Measurements from ENCODE around the gene VPS52. TPM values are rescaled to one million over a fixed set of nuclear protein-coding genes. Genes with fewer than 3 reads are reported as not detected.

The VPS52 gene
- total and polyA plus RNA-seq, 9 of the 15 experiments (the other 6 are each of a cell fraction or from before 2014, with no cell fraction given): 24.4 to 103 (median 40.2) TPM

DNA sequence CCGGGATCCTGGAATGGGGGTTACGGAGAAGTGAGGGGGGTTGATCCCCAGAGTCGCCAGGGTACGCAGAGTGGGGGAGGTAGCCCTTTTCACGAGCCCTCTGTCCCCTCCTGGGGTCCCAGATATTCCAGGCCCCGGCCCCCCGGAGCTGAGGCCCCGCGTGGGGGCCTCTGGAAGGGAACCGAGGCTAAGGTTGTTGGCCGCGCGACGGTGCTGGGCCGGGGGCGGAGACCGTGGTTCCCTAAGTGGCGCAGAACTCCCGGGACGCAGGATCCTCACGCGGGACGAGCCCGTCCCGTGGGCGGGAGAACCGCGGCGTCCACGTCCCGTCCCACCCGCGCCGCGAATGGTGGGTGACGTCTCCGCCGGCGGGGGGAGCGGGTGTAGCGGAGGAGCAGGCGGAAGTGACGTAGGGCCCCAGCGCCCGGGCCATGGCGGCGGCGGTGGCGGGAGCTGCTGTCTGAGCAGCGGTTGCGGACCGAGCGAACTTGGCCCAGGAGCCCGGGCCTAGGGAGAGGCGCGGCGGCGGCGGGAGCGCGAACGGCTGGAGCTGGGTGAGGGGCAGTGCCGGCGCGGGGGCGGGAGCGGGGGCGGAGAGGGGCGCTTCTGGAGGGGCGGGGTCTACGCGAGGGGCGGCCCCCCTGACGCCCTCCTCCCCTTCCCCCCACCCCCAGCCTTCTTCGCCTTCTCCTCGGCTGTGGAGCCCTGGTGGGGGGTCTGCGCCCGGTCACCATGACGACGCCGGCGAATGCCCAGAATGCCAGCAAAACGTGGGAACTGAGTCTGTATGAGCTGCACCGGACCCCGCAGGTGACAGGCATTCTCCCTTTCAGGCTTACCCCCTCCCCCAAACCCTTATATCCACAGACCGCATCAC, 63.3 kb downstream of the VPS52 start, which contains the start of gene RING1 (continued):
- TF ChIP-seq, protein P1, sequence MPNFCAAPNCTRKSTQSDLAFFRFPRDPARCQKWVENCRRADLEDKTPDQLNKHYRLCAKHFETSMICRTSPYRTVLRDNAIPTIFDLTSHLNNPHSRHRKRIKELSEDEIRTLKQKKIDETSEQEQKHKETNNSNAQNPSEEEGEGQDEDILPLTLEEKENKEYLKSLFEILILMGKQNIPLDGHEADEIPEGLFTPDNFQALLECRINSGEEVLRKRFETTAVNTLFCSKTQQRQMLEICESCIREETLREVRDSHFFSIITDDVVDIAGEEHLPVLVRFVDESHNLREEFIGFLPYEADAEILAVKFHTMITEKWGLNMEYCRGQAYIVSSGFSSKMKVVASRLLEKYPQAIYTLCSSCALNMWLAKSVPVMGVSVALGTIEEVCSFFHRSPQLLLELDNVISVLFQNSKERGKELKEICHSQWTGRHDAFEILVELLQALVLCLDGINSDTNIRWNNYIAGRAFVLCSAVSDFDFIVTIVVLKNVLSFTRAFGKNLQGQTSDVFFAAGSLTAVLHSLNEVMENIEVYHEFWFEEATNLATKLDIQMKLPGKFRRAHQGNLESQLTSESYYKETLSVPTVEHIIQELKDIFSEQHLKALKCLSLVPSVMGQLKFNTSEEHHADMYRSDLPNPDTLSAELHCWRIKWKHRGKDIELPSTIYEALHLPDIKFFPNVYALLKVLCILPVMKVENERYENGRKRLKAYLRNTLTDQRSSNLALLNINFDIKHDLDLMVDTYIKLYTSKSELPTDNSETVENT (CRISPR knock-in tag; IDR thresholded peaks at IDR 0.05): peak; percentile 95
- TF ChIP-seq CSDE1 (IDR thresholded peaks at IDR 0.05) (no peak; a peak in 1 of 4 replicates), SAP30 (IDR thresholded peaks at IDR 0.05; ENCODE audit: borderline replicate concordance, insufficient read depth, low read depth, low read length, poor library complexity, severe bottlenecking) (peak; percentile 20), SPI1 (IDR thresholded peaks at IDR 0.05; ENCODE audit: borderline replicate concordance, low read depth, low read length) (no peak), HLTF (IDR thresholded peaks at IDR 0.05) (0 out of 2 replicates have a peak, but pooled peaks have one; percentile 53), NR2F6 (CRISPR knock-in tag; IDR thresholded peaks at IDR 0.05) (no peak), ZNF165 (CRISPR knock-in tag; IDR thresholded peaks at IDR 0.05; ENCODE audit: borderline replicate concordance) (no peak), ELF1 (tag; IDR thresholded peaks at IDR 0.05) (no peak), KLF13 (tag; IDR thresholded peaks at IDR 0.05; ENCODE audit: borderline replicate concordance, low read depth) (peak; percentile 12; the same call in 1 of the 2 replicates)
- TF ChIP-seq, protein P2, sequence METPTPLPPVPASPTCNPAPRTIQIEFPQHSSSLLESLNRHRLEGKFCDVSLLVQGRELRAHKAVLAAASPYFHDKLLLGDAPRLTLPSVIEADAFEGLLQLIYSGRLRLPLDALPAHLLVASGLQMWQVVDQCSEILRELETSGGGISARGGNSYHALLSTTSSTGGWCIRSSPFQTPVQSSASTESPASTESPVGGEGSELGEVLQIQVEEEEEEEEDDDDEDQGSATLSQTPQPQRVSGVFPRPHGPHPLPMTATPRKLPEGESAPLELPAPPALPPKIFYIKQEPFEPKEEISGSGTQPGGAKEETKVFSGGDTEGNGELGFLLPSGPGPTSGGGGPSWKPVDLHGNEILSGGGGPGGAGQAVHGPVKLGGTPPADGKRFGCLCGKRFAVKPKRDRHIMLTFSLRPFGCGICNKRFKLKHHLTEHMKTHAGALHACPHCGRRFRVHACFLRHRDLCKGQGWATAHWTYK (CRISPR knock-in tag; IDR thresholded peaks at IDR 0.05): peak; percentile 89; the same call in 1 of the 2 replicates
- TF ChIP-seq, protein P3, sequence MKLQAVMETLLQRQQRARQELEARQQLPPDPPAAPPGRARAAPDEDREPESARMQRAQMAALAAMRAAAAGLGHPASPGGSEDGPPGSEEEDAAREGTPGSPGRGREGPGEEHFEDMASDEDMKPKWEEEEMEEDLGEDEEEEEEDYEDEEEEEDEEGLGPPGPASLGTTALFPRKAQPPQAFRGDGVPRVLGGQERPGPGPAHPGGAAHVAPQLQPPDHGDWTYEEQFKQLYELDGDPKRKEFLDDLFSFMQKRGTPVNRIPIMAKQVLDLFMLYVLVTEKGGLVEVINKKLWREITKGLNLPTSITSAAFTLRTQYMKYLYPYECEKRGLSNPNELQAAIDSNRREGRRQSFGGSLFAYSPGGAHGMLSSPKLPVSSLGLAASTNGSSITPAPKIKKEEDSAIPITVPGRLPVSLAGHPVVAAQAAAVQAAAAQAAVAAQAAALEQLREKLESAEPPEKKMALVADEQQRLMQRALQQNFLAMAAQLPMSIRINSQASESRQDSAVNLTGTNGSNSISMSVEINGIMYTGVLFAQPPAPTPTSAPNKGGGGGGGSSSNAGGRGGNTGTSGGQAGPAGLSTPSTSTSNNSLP (IDR thresholded peaks at IDR 0.05; ENCODE audit: borderline replicate concordance, low read depth, low read length): no peak
- TF ChIP-seq, protein P4, sequence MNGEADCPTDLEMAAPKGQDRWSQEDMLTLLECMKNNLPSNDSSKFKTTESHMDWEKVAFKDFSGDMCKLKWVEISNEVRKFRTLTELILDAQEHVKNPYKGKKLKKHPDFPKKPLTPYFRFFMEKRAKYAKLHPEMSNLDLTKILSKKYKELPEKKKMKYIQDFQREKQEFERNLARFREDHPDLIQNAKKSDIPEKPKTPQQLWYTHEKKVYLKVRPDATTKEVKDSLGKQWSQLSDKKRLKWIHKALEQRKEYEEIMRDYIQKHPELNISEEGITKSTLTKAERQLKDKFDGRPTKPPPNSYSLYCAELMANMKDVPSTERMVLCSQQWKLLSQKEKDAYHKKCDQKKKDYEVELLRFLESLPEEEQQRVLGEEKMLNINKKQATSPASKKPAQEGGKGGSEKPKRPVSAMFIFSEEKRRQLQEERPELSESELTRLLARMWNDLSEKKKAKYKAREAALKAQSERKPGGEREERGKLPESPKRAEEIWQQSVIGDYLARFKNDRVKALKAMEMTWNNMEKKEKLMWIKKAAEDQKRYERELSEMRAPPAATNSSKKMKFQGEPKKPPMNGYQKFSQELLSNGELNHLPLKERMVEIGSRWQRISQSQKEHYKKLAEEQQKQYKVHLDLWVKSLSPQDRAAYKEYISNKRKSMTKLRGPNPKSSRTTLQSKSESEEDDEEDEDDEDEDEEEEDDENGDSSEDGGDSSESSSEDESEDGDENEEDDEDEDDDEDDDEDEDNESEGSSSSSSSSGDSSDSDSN (IDR thresholded peaks at IDR 0.05; ENCODE audit: borderline replicate concordance in 1 of 2, low read depth in 2 of 2, low read length in 2 of 2): peak in 1 of 2 experiments; percentile 19; a peak in 1 of 4 replicates
- TF ChIP-seq, protein P5, sequence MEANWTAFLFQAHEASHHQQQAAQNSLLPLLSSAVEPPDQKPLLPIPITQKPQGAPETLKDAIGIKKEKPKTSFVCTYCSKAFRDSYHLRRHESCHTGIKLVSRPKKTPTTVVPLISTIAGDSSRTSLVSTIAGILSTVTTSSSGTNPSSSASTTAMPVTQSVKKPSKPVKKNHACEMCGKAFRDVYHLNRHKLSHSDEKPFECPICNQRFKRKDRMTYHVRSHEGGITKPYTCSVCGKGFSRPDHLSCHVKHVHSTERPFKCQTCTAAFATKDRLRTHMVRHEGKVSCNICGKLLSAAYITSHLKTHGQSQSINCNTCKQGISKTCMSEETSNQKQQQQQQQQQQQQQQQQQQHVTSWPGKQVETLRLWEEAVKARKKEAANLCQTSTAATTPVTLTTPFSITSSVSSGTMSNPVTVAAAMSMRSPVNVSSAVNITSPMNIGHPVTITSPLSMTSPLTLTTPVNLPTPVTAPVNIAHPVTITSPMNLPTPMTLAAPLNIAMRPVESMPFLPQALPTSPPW (CRISPR knock-in tag; IDR thresholded peaks at IDR 0.05): peak; percentile 100
